Measurements from ENCODE around the gene RFTN2. TPM values are rescaled to one million over a fixed set of nuclear protein-coding genes. Genes with fewer than 3 reads are reported as not detected.
A peak's percentile ranks its signal among the peaks of the same experiment; 100 is the strongest.

Gene RFTN2
- total and polyA plus RNA-seq, 9 of the 15 experiments (the other 6 are each of a cell fraction or from before 2014, with no cell fraction given): 0.01 to 0.11 (median 0.04) TPM; not detected in 6

GRCh38 chr2:197705121-197705911, 29.9 kb upstream of the RFTN2 start, which contains the start of gene MARS2 (continued):
- TF ChIP-seq, protein P1, sequence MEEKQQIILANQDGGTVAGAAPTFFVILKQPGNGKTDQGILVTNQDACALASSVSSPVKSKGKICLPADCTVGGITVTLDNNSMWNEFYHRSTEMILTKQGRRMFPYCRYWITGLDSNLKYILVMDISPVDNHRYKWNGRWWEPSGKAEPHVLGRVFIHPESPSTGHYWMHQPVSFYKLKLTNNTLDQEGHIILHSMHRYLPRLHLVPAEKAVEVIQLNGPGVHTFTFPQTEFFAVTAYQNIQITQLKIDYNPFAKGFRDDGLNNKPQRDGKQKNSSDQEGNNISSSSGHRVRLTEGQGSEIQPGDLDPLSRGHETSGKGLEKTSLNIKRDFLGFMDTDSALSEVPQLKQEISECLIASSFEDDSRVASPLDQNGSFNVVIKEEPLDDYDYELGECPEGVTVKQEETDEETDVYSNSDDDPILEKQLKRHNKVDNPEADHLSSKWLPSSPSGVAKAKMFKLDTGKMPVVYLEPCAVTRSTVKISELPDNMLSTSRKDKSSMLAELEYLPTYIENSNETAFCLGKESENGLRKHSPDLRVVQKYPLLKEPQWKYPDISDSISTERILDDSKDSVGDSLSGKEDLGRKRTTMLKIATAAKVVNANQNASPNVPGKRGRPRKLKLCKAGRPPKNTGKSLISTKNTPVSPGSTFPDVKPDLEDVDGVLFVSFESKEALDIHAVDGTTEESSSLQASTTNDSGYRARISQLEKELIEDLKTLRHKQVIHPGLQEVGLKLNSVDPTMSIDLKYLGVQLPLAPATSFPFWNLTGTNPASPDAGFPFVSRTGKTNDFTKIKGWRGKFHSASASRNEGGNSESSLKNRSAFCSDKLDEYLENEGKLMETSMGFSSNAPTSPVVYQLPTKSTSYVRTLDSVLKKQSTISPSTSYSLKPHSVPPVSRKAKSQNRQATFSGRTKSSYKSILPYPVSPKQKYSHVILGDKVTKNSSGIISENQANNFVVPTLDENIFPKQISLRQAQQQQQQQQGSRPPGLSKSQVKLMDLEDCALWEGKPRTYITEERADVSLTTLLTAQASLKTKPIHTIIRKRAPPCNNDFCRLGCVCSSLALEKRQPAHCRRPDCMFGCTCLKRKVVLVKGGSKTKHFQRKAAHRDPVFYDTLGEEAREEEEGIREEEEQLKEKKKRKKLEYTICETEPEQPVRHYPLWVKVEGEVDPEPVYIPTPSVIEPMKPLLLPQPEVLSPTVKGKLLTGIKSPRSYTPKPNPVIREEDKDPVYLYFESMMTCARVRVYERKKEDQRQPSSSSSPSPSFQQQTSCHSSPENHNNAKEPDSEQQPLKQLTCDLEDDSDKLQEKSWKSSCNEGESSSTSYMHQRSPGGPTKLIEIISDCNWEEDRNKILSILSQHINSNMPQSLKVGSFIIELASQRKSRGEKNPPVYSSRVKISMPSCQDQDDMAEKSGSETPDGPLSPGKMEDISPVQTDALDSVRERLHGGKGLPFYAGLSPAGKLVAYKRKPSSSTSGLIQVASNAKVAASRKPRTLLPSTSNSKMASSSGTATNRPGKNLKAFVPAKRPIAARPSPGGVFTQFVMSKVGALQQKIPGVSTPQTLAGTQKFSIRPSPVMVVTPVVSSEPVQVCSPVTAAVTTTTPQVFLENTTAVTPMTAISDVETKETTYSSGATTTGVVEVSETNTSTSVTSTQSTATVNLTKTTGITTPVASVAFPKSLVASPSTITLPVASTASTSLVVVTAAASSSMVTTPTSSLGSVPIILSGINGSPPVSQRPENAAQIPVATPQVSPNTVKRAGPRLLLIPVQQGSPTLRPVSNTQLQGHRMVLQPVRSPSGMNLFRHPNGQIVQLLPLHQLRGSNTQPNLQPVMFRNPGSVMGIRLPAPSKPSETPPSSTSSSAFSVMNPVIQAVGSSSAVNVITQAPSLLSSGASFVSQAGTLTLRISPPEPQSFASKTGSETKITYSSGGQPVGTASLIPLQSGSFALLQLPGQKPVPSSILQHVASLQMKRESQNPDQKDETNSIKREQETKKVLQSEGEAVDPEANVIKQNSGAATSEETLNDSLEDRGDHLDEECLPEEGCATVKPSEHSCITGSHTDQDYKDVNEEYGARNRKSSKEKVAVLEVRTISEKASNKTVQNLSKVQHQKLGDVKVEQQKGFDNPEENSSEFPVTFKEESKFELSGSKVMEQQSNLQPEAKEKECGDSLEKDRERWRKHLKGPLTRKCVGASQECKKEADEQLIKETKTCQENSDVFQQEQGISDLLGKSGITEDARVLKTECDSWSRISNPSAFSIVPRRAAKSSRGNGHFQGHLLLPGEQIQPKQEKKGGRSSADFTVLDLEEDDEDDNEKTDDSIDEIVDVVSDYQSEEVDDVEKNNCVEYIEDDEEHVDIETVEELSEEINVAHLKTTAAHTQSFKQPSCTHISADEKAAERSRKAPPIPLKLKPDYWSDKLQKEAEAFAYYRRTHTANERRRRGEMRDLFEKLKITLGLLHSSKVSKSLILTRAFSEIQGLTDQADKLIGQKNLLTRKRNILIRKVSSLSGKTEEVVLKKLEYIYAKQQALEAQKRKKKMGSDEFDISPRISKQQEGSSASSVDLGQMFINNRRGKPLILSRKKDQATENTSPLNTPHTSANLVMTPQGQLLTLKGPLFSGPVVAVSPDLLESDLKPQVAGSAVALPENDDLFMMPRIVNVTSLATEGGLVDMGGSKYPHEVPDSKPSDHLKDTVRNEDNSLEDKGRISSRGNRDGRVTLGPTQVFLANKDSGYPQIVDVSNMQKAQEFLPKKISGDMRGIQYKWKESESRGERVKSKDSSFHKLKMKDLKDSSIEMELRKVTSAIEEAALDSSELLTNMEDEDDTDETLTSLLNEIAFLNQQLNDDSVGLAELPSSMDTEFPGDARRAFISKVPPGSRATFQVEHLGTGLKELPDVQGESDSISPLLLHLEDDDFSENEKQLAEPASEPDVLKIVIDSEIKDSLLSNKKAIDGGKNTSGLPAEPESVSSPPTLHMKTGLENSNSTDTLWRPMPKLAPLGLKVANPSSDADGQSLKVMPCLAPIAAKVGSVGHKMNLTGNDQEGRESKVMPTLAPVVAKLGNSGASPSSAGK (IDR thresholded peaks at IDR 0.05): peak; percentile 65; the same call in 1 of the 2 replicates
- TF ChIP-seq SIN3A (IDR thresholded peaks at IDR 0.05; ENCODE audit: borderline replicate concordance in 2 of 2, control insufficient read depth in 1 of 2, low read depth in 2 of 2, low read length in 2 of 2) (peak; percentile 45 to 88; a peak in 2 of 4 replicates), TAF9B (IDR thresholded peaks at IDR 0.05; ENCODE audit: partially characterized antibody) (peak; percentile 64), CBX1 (IDR thresholded peaks at IDR 0.05; ENCODE audit: low read depth) (0 out of 2 replicates have a peak, but pooled peaks have one; percentile 19), CREM (IDR thresholded peaks at IDR 0.05; ENCODE audit: low read depth) (peak; percentile 65; the same call in 1 of the 2 replicates), USF1 (CRISPR knock-in tag; IDR thresholded peaks at IDR 0.05) (peak; percentile 76), TGIF2 (CRISPR knock-in tag; IDR thresholded peaks at IDR 0.05) (no peak), POLR2A (conservative IDR thresholded peaks at IDR 0.05) (peak; percentile 83)
- TF ChIP-seq, protein P2, sequence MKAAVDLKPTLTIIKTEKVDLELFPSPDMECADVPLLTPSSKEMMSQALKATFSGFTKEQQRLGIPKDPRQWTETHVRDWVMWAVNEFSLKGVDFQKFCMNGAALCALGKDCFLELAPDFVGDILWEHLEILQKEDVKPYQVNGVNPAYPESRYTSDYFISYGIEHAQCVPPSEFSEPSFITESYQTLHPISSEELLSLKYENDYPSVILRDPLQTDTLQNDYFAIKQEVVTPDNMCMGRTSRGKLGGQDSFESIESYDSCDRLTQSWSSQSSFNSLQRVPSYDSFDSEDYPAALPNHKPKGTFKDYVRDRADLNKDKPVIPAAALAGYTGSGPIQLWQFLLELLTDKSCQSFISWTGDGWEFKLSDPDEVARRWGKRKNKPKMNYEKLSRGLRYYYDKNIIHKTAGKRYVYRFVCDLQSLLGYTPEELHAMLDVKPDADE (conservative IDR thresholded peaks at IDR 0.05; ENCODE audit: control insufficient read depth, low read depth, low read length): peak; percentile 34; the same call in 1 of the 2 replicates
- TF ChIP-seq, protein P3, sequence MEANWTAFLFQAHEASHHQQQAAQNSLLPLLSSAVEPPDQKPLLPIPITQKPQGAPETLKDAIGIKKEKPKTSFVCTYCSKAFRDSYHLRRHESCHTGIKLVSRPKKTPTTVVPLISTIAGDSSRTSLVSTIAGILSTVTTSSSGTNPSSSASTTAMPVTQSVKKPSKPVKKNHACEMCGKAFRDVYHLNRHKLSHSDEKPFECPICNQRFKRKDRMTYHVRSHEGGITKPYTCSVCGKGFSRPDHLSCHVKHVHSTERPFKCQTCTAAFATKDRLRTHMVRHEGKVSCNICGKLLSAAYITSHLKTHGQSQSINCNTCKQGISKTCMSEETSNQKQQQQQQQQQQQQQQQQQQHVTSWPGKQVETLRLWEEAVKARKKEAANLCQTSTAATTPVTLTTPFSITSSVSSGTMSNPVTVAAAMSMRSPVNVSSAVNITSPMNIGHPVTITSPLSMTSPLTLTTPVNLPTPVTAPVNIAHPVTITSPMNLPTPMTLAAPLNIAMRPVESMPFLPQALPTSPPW (CRISPR knock-in tag; IDR thresholded peaks at IDR 0.05): peak; percentile 86

Measured in K562 (cell line).